ENCODE measurements around the gene EIF2B4.

- no peak for TF ChIP-seq CTCF (conservative IDR thresholded peaks at IDR 0.05; ENCODE audit: low read depth, low read length)
- no peak for TF ChIP-seq EZH2 (IDR thresholded peaks at IDR 0.05; ENCODE audit: borderline replicate concordance, low read depth, low read length, poor library complexity, severe bottlenecking)
These were observed 590 bp downstream of the EIF2B4 start for GRCh38 chr2:27369471-27370025.

Data from A673 (cell line).